DND-41 (cell line): ENCODE results near the gene SERPINC1.

Experiments used
- EZH2 ChIP-seq: IDR thresholded peaks from 3 replicates; pipeline ENCODE4 v1.6.1; 2012; ENCODE audit warnings: borderline replicate concordance, low read depth, mild to moderate bottlenecking, moderate library complexity, low read length, inconsistent platforms; ENCODE audit not compliant: severe bottlenecking
- TF ChIP-seq, protein P1 (sequence below): IDR thresholded peaks from 2 replicates; pipeline ENCODE4 v1.5.1; 2012; ENCODE audit warnings: borderline replicate concordance, low read length, moderate library complexity, mild to moderate bottlenecking; ENCODE audit not compliant: poor library complexity, severe bottlenecking; ENCODE audit errors: extremely low read depth

GRCh38 chr1:173866413-173867115 lies 50.6 kb downstream of the SERPINC1 start:
- TF ChIP-seq, protein P1, sequence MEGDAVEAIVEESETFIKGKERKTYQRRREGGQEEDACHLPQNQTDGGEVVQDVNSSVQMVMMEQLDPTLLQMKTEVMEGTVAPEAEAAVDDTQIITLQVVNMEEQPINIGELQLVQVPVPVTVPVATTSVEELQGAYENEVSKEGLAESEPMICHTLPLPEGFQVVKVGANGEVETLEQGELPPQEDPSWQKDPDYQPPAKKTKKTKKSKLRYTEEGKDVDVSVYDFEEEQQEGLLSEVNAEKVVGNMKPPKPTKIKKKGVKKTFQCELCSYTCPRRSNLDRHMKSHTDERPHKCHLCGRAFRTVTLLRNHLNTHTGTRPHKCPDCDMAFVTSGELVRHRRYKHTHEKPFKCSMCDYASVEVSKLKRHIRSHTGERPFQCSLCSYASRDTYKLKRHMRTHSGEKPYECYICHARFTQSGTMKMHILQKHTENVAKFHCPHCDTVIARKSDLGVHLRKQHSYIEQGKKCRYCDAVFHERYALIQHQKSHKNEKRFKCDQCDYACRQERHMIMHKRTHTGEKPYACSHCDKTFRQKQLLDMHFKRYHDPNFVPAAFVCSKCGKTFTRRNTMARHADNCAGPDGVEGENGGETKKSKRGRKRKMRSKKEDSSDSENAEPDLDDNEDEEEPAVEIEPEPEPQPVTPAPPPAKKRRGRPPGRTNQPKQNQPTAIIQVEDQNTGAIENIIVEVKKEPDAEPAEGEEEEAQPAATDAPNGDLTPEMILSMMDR, result no peak
- no peak for TF ChIP-seq EZH2
